22Rv1 (cell line): Measurements from ENCODE around the gene ANO3.

Experiments
- CTCF ChIP-seq: fragments of 450-650 bp; IDR thresholded peaks from 2 replicates; pipeline ENCODE4 v1.5.1; 2017; ENCODE audit warnings: mild to moderate bottlenecking
- ZFX ChIP-seq: fragments of 450-650 bp; IDR thresholded peaks from 2 replicates; pipeline ENCODE4 v1.6.1; 2017; ENCODE audit warnings: antibody characterized with exemption, borderline replicate concordance

- TF ChIP-seq CTCF, result no peak
- no peak for TF ChIP-seq ZFX
These were observed 158.6 kb downstream of the ANO3 start for GRCh38 chr11:26490546-26490945.
